Endothelial cell of hepatic sinusoid (primary cell): ENCODE results near the gene SPRED1.
"Not testable (repeated sequence)": the region's sequence is repeated elsewhere in the genome, so short reads cannot be mapped to it uniquely, and the experiment has no call there.

Experiments used
- in situ Hi-C: cut with HindIII; loops from 2 replicates; pipeline ENCODE4 v1.10.0; 2017; ENCODE audit warnings: low sequenced_read_pairs

SPRED1 gene

DNA sequence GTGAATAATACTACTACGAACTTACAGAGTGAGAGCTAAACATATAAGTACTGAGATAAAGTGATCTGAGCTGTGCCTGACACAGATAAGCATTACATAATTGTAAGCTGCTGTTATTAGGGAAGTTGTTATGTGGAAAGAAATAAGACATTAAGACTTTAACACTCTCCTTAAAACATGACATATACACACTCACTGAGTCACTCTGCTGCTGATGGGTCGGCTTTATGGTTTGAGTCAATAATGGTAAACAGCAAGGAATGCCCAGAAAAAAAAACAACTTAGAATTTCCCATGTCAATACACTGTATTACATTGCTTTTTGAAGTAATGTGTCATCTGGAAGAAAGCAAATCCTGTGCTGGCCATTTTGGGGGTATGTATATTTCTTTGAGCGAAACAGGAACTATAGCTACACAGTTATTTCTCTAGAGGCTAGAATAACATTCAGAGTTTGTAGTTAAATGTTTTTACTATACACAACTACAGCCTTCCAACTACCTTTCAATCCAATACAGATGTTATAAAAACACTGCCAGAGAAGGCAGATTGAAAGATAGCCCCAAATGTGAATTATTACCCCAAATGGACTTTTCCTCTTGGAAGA lies 22.8 kb upstream of the SPRED1 start:
- in situ Hi-C loops, result no loop called here

DNA sequence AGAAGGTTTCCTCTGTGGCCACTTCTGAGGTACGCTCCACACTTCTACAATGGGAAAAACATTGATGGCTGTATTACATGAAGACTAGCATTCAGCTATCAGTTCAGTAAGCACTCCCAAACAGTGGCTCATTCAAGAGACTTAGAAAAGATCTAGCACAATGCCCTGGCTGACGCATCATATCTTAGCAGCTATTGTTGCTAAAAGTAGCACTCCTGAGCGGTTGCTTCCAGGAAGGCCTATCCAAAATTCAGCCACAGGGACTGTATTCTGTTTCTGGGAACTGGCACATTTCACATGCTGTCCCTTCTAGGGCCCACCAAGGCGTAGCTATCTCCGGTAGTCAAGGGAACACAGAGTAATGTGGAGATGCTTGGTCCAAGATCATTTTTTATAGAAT lies 21.2 kb upstream of the SPRED1 start:
- in situ Hi-C loops, result no loop called here

DNA sequence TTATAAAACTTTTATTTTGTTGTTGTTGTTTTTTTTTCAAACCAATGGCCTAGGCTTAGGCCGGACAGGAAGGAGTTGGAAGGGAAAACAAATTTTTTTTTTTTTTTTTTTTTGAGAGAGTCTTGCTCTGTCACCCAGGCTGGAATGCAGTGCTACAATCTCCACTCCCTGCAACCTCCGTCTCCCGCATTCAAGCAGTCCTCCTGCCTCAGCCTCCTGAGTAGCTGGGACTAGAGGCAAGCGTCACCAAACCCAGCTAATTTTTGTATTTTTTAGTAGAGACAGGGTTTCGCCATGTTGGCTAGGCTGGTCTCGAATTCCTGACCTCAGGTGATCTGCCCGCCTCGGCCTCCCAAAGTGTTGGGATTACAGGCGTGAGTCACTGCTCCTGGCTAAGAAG lies 15.6 kb upstream of the SPRED1 start:
- in situ Hi-C loops, result not testable (repeated sequence)

DNA sequence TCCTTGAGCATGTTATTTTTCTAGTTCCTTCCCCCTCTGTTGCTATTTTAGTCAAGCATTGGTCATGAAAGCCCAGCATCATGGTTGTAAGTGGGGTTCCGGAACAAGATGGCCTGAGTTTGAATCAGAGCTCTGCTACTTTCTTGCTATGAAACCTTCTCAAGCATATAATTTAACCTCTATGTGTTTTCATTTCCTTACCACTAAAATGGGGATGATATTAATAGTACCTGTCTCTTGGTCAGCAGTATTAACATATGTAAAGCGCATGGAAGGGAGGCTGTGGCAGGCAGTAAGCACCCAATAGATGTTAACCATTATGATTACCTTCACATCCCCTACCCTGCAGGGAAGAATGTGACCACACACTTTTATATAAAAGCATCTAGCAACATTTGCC lies 14.3 kb upstream of the SPRED1 start:
- in situ Hi-C loops, result no loop called here

DNA sequence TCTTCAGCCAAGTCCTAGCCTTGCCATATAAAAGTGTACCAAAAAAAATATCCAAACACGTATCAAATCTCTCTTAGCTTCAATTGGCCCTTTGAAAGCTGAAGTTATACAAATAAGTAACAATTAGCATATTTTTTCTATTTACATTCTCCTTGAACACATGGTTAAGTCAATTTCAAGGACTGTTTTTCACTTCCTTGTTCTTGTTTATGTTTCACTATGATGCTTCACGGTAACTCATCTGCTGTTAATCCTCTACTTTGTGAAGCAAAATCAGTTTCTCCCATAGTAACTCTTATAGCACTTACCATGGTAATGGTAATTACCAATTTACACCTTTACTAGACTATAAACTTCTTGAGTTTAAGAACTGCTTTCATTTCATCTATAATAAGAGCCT lies 10.6 kb upstream of the SPRED1 start:
- in situ Hi-C loops, result no loop called here

DNA sequence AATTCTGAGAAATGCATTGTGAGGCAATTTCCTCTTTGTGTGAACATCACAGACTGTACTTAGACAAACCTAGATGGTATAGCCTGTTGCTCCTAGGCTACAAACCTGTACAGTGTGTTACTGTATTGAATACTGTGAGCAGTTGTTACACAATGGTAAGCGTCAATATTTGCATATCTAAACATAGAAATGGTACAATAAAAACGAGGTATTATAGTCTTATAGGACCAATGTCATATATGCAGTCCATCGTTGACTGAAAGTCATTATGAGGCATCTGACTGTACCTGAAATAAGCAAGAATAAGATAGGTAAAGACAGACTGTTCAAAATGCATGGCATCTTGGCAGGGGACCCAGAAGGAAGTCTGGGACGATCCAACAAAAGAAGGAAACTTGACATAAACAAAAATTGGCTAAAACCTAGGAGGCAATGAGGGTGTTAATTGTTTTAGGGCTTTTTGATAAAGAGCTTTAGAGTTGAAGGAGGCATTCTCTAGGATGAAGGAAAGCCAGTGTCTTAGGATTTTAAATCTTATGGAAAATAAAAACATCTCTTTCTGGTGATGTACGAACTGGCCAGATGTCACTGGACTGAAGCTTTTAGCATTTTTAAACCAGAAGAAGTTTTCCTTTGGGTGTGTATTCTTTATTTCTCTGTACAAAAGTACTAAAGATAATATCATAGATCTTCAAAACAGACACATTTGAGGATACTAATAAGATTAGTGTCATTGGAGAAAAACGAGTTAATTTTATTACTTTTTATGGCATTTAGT lies 9.2 kb upstream of the SPRED1 start:
- in situ Hi-C loops, result no loop called here

DNA sequence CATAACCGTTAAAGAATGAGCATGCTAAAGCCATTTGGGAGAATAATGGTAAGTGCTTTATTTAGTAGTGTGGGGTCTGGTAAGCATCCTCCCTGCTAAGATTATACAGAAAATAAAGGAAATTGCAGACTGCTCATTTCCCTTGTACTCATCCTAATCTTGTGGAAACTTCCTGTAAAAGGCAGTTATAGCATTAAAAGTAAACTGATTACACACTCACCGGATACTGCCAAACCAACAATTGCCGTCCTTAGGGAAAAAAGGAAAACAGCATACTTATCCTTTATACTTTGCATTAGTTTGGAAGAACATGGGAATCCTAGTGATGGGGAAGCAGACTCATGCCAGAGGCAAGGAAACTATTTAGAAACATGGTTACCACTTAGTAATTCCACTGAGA lies 5.3 kb upstream of the SPRED1 start:
- in situ Hi-C loops, result loop anchor here (5.0 kb wide), 1 partner anchor 90 kb away; no protein-coding TSS in a partner anchor

DNA sequence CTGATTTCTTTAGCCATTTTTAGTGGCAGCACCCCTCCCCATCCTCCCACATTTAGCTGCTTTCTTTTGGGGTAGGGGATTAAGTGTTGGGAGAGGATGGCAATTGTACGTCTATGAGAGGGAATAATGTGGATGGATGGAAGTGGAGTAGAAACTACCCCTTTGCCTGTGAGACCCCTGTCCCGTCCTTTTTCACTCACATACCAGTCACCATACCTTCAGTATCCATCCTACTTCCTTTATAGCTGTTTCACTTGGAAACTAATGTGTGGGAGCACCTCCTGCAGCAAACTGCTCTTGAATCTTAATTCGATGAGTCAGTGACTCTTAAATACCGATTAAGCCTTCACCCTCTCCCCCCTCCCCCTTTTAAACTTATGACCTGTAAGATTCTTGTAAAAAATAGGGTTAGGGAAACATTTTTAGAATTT lies 730 bp downstream of the SPRED1 start:
- in situ Hi-C loops, result no loop called here

DNA sequence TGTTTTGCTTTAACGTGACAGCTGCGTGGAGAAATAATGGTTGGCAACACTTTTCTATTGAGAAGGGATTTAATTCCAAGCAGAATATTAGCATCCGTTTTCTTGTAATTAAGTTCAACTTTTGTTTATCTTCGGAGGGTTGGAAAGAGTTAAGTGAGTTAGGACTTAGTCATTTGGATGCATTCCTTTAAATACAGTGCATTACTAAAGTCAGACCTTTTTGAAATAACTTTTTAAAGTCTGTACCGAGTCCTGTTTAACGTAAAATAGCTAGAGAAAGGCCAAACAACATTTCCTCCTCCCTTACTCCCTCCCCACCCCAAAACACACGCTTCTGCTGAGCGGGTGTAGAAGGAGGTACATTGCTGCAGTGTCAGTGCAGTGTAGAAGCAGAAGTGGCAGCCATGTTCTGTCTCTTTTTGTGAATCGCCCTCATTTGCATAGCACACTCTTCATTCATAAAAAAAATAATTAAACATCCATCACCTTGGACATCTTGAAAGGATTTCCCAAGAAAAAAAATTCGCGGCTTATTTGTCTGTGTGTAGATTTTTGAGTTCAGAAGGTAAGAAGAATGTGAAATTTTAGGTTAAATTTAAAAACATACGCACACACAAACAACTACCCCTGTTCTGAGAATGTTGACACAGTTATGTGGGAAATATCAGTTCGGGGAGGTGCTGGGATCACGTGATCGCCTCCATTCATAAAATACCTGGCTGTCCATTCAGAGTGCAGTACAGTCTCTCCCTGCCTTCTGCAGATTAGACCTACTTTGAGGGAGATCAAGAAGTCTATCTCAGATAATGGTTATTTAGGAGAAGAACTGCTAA lies 1.6 kb downstream of the SPRED1 start:
- in situ Hi-C loops, result no loop called here

DNA sequence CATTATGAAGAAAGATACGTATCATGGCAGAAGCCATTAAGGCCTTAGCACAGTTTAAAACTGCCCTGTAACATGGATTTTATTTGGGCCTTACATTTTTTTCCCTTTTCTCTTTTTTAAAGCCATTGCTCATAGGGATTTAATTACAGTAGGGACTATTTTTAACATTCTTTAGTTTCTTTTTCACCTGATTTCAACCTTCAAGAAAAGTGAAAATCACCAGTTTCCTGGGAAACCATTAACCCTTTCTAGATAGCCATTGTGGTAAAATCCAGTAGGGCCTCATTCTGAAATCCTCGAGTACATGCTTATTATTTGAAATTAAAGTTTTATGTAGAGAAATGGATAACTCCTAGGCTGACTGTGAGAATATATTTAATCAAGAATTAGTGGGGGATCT lies 3.1 kb downstream of the SPRED1 start:
- in situ Hi-C loops, result no loop called here

DNA sequence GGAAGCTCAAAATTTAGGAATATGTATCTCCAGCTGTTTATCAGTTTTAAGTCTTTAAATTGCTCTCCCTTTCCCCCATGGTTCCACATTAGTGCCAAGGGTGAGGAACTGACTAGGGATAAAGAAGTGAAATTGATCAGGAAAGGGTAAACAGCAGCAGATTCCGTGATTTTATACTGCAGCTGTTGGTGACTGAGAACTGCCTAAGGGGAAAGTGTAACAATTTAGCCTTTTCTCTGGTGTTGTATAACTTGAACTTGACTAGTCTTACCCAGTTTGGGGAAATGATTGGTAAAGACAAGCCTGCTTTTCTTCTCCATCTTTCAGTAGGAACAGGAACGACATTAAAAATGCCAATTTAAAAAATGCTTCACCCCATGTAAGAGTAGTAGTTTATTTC lies 5.0 kb downstream of the SPRED1 start:
- in situ Hi-C loops, result no loop called here

DNA sequence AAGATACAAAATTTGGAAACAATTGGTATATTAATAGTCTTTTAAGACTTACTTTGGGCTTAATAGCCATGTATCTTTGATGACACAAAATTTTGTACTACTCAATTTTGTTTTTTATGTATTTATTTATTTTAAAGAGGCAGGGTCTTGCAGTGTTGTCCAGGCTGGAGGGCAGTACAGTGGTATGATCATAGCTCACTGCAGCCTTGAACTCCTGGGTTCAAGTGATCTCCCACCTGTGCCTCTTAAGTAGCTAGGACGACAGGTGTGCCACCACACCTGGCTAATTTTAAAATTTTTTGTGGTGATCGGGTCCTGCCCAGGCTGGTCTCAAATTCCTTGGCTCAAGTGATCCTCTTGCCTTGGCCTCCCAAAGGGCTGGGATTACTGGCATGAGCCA lies 6.5 kb downstream of the SPRED1 start:
- in situ Hi-C loops, result no loop called here

DNA sequence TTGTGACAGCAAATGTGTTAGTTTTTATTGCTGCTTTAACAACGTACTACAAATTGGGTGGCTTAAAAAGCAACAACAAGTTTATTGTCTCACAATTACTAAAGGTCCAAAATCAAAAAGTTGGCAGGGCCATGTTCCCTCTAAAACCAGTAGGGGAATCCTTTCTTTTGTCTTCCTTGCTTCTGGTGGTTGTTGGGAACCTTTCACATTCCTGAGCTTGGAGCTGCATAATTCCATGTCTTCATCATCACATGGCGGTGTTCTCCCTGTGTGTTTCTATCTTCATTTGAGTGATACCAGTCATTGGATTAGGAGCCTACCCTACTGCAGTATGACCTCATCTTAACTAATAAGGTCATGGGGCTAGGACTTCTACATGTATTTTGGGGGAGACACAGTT lies 7.4 kb downstream of the SPRED1 start:
- in situ Hi-C loops, result no loop called here

DNA sequence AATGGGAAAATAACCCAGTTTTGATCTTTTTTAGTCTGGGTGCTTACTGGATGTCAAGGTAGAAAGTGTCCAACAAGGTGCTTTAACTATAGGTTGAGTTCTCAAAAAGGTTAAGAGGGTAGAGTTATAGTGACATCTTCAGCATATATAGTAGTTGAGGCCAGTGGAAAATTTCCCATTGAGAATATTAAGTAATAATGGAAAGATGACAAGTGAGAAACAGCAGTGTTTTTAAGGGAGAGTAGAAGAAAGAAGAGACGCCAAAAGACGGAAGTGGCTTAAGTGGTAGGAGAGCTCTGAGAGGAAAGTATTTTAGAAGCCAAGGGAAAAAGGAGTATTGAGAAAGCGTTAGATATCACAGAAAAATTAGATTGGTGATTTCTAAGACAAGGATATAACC lies 10.6 kb downstream of the SPRED1 start:
- in situ Hi-C loops, result no loop called here

DNA sequence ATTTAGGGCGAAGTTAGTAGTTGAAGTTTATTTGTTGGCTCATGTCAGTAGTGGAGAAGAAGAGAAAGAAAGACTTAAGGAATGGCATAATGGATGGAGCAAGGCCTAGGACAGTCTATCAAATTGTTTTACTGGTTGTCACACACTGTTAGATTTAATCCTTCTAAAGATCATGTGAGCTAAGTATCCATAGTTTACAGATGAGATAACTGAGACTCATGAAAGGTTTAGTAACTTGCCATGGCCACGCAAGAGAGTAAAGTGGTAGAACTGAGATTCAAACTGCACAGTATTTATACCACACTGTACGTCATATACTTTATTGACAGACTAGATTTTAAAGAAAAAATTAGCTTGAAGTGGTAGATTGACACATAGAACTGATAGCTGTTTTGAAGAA lies 11.4 kb downstream of the SPRED1 start:
- in situ Hi-C loops, result no loop called here

DNA sequence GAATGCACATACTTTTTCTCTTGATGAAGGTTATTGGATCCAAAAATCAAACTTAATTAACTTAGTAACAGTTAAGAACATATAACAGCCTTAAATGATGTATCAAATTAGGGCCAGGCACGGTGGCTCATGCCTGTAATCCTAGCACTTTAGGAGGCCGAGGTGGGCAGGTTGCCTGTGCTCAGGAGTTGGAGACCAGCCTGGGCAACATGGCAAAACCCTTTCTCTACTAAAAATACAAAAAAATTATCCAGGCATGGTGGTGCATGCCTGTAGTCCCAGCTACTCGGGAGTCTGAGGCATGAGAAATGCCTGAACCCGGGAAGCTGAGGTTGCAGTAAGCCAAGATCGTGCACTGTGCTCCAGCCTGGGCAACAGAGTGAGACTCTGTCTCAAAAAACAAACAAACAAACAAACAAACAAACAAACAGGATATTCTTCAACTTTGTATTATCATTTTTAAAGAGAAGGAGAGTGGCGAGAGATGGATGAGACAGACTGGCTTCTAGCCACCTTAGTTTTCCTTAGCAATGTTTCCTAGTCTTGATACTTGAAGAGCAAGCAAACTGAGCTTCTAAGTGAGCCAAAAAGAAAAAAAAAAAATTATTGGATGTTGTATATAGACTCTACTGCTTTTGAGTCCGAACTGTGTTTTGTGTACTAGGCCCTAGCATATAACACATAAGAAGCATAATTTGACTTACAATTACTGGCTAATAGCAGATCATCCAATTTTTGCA lies 13.8 kb downstream of the SPRED1 start:
- in situ Hi-C loops, result no loop called here

DNA sequence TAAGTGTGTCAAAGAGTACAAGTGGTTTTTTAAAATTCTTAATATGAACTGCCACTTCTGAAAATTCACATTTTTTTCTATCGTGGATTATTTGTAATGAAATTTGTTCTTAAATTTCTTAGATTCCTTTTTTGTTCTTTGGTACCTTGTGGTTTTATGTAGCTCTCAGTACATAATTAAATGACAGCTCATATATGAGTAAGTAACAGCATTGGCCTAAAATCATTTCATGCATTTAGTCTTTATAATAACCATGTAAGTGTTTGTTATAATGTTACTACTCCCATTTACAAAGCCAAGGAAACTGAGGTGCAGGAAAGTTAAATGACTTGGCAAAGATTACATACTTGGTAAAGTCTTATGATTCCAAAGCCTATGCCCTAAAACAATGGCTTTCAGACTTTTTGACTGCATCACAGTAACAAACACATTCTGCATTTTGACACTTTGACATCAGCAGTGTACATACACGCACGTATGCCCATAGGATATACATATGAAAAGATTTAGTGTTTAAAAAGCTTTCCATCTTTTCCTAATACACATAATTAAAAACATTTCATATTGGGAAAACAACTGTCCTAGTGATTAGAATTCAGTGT lies 14.9 kb downstream of the SPRED1 start:
- in situ Hi-C loops, result no loop called here

DNA sequence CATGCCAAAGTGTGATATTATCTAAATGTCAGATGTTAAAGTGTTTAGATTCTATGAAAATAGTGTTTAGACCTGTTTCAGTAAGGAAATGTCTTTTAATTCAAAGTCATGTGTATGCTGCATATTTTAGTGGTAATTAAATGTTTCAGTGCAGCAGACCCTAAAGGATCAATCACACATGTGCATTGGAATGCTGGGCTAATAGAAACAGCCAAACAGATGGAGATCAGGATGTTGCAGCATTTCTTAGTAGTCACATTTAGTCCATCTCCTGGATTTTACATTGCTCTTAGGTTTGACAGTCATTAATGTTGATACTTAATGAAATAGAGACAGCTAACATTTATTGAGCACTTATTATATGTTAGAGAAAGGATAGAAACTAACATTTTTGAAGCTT lies 18.5 kb downstream of the SPRED1 start:
- in situ Hi-C loops, result no loop called here

DNA sequence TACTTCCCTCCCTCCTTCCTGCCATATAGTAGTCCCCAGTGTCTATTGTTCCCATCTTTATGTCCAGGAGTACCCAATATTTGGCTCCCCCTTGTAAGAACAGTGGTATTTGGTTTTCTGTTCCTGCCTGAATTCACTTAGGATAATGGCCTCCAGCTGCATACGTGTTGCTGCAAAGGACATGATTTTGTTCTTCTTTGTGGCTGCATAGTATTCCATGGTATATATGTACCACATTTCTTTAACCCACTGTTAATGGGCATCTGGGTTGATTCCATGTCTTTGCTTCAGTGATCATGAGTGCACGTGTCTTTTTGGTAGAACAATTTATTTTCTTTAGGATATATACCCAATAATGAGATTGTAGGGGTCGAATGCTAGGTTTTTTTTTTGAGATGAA lies 19.3 kb downstream of the SPRED1 start:
- in situ Hi-C loops, result no loop called here

DNA sequence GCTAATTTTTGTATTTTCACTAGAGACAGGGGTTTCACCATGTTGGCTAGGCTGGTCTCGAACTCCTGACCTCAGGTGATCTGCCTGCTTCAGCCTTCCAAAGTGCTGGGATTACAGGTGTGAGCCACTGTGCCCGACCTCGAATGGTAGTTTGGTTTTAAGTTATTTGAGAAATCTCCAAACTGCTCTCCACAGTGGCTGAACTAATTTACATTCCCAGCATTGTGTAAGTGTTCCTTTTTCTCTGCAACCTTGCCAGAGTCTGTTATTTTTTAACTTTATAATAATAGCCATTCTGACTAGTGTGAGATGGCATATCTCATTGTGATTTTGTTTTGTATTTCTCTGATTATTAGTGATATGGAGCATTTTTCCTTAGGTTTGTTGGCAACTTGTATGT lies 19.8 kb downstream of the SPRED1 start:
- in situ Hi-C loops, result not testable (repeated sequence)

DNA sequence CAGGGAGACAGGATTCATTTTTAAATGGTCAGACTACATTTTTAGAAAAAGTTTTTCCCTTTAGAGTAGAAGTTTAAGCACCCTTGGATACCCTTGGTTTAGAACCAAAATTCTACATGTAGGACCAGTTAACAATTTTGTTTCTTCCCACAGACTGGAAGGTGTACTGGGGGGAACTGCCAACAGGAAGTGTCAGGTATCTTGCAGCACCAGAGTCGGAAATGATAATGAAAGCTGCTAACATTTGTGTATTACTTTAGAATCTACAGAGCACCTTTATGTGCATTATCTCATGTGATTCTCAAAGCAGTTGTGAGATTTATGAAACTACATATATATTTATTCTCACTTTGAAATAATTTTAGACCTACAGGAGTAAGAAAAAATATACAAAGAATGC lies 21.5 kb downstream of the SPRED1 start:
- in situ Hi-C loops, result no loop called here
